Left lung (tissue), 10 donors: ENCODE measurements around the gene ZNF789. TPM values are rescaled to one million over a fixed set of nuclear protein-coding genes. Genes with fewer than 3 reads are reported as not detected.

Source experiments
- ATAC-seq: fragments of 200-7000 bp; cut with Tn5 transposase; one replicate; pipeline ENCODE4 v1.9.1; 2020; ENCODE audit warnings: moderate library complexity
- DNase-seq, 4 donors: peaks; one replicate each; pipeline ENCODE4 v3.0.0-alpha.2; 2013 to 2020
- H3K27ac ChIP-seq, 2 donors: fragments of 200-600 bp; sonication (generic) in 1 of 2; one replicate each; pipeline versions ENCODE4 v1.5.0 to v1.8.0; 2020 to 2021
- H3K27me3 ChIP-seq, 2 donors: fragments of 200-600 bp; sonication (generic) in 1 of 2; one replicate each; pipeline versions ENCODE4 v1.5.0 to v1.8.0; 2020 to 2021
- H3K36me3 ChIP-seq, 2 donors: fragments of 200-600 bp; sonication (generic) in 1 of 2; one replicate each; pipeline versions ENCODE4 v1.5.0 to v1.8.0; 2020 to 2021
- H3K4me1 ChIP-seq, 2 donors: fragments of 200-600 bp; one replicate each; pipeline ENCODE4 v1.8.0; 2021
- H3K4me3 ChIP-seq, 2 donors: fragments of 200-600 bp; sonication (generic) in 1 of 2; one replicate each; pipeline versions ENCODE4 v1.5.0 to v1.8.0; 2020 to 2021; ENCODE audit warnings: mild to moderate bottlenecking in 1 of 2
- H3K9me3 ChIP-seq, 2 donors: fragments of 200-600 bp; sonication (generic) in 1 of 2; one replicate each; pipeline versions ENCODE4 v1.5.0 to v1.8.0; 2020 to 2021
- CTCF ChIP-seq, 2 donors: fragments of 200-600 bp; sonication (generic) in 1 of 2; IDR thresholded peaks; one replicate each; pipeline versions ENCODE4 v1.5.0 to v1.8.0; 2021; ENCODE audit warnings: antibody characterized with exemption in 2 of 2
- intact Hi-C, 2 donors: fragments of 100-400 bp; cut with DNase I; formaldehyde crosslinking; loops; one replicate each; pipeline versions ENCODE4 v1.11.2 to v1.14.2; 2022
- polyA plus RNA-seq, 6 donors: library from polyadenylated mRNA; unstranded; fragments of 120-200 nt; gene quantifications; one replicate each; pipeline ENCODE4 v1.2.1, GENCODE V29; 2013; ENCODE audit not compliant: insufficient read length in 6 of 6
- total RNA-seq, 2 donors: library from RNA; stranded (reverse); fragmentation: NEBNext Ultra II Directional; extraction: Animal tissue kit (Norgen Biotek cat#: 25700); gene quantifications; one replicate each; pipeline ENCODE4 v1.2.1, GENCODE V29; 2021
- donor health status: DM: no; HTN: yes; CAD: no.
- donor health status: DM: no; HTN: no; CAD: no.

ZNF789 gene
- total and polyA plus RNA-seq, 8 donors: 8.5 to 59.5 (median 52.4) TPM

GRCh38 chr7:99447943-99448342, 24.7 kb upstream of the ZNF789 start:
- no peak overlapping the region for H3K4me3 ChIP-seq
- H3K9me3 ChIP-seq: no peaks in the 10 kb centered on the region
- TF ChIP-seq CTCF (IDR thresholded peaks at IDR 0.05): no peak
- peaks cover 0 to 100% of the 10 kb centered on the region in 2 donors for H3K36me3 ChIP-seq
- DNase-seq (no peak), ATAC-seq (no peak)
- no peak overlapping the region for H3K27ac ChIP-seq
- intact Hi-C loops: no loop called here
- H3K27me3 ChIP-seq: no peaks in the 10 kb centered on the region
- H3K4me1 ChIP-seq: peaks cover 0 to 4% of the 10 kb centered on the region in 2 donors

GRCh38 chr7:99448855-99449254, 23.8 kb upstream of the ZNF789 start:
- intact Hi-C loops: no loop called here
- DNase-seq (no peak), ATAC-seq (no peak)
- Histone ChIP-seq H3K36me3 (peaks cover 0 to 100% of the 10 kb centered on the region in 2 donors), H3K27me3 (no peaks in the 10 kb centered on the region), H3K4me3 (no peak overlapping the region), H3K9me3 (no peaks in the 10 kb centered on the region), H3K27ac (no peak overlapping the region), H3K4me1 (no peaks in the 10 kb centered on the region)
- TF ChIP-seq CTCF (IDR thresholded peaks at IDR 0.05): no peak

- no peak for DNase-seq
- intact Hi-C loops: no loop called here
- Histone ChIP-seq H3K4me3 (no peak overlapping the region), H3K9me3 (no peaks in the 10 kb centered on the region), H3K4me1 (no peaks in the 10 kb centered on the region), H3K36me3 (peaks cover 0 to 100% of the 10 kb centered on the region in 2 donors), H3K27ac (no peak overlapping the region), H3K27me3 (no peaks in the 10 kb centered on the region)
- TF ChIP-seq CTCF (IDR thresholded peaks at IDR 0.05): no peak
- no peak for ATAC-seq
Measured at GRCh38 chr7:99449326-99449725, 23.4 kb upstream of the ZNF789 start.

GRCh38 chr7:99451936-99452335, 20.8 kb upstream of the ZNF789 start:
- no peaks in the 10 kb centered on the region for H3K4me1 ChIP-seq
- intact Hi-C loops: no loop called here
- no peak overlapping the region for H3K4me3 ChIP-seq
- peaks cover 0 to 100% of the 10 kb centered on the region in 2 donors for H3K36me3 ChIP-seq
- no peak overlapping the region for H3K27ac ChIP-seq
- TF ChIP-seq CTCF (IDR thresholded peaks at IDR 0.05): no peak
- no peaks in the 10 kb centered on the region for H3K9me3 ChIP-seq
- no peak for ATAC-seq
- DNase-seq: no peak
- H3K27me3 ChIP-seq: no peaks in the 10 kb centered on the region

GRCh38 chr7:99452541-99452940, 20.1 kb upstream of the ZNF789 start:
- no peaks in the 10 kb centered on the region for H3K27me3 ChIP-seq
- no peaks in the 10 kb centered on the region for H3K9me3 ChIP-seq
- H3K4me1 ChIP-seq: no peaks in the 10 kb centered on the region
- H3K36me3 ChIP-seq: peaks cover 0 to 100% of the 10 kb centered on the region in 2 donors
- H3K4me3 ChIP-seq: no peak overlapping the region
- H3K27ac ChIP-seq: no peak overlapping the region
- TF ChIP-seq CTCF (IDR thresholded peaks at IDR 0.05): no peak
- intact Hi-C loops: no loop called here
- no peak for ATAC-seq
- DNase-seq: no peak
